CD14-positive monocyte (primary cell): ENCODE measurements around the gene PDCD1. TPM values are rescaled to one million over a fixed set of nuclear protein-coding genes. Genes with fewer than 3 reads are reported as not detected.

Experiments
- DNase-seq, 3 donors: peaks; one replicate each; pipeline ENCODE4 v3.0.0-alpha.2; 2011 to 2022
- H2AFZ ChIP-seq: 2 replicates; pipeline ENCODE4 v1.6.0; 2012; ENCODE audit warnings: mild to moderate bottlenecking, low read depth, low read length, inconsistent platforms; ENCODE audit not compliant: insufficient read depth, poor library complexity, severe bottlenecking
- H3K27ac ChIP-seq, 2 donors: 1 replicate in 1 of 2; 2 replicates in 1 of 2; pipeline ENCODE4 v1.5.1; 2012 to 2013; ENCODE audit warnings: low read length in 2 of 2, control low read depth in 1 of 2, inconsistent platforms in 1 of 2, low read depth in 1 of 2, mild to moderate bottlenecking in 1 of 2
- H3K27me3 ChIP-seq, 2 donors: one replicate each; pipeline versions ENCODE4 v1.6.0 to v1.6.1; 2011 to 2013; ENCODE audit warnings: low read length in 2 of 2; ENCODE audit not compliant: control insufficient read depth in 2 of 2, insufficient read depth in 2 of 2
- H3K36me3 ChIP-seq, 2 donors: replicated peaks in 1 of 2; 1 replicate in 1 of 2; 2 replicates in 1 of 2; pipeline versions ENCODE4 v1.5.1 to v1.6.1; 2012 to 2013; ENCODE audit warnings: low read length in 2 of 2, control low read depth in 1 of 2, inconsistent platforms in 1 of 2, mild to moderate bottlenecking in 1 of 2; ENCODE audit not compliant: insufficient read depth in 2 of 2, control insufficient read depth in 1 of 2
- H3K4me1 ChIP-seq, 2 donors: 1 replicate in 1 of 2; 2 replicates in 1 of 2; pipeline versions ENCODE4 v1.5.1 to v1.6.1; 2012 to 2013; ENCODE audit warnings: low read length in 2 of 2, control low read depth in 1 of 2, inconsistent platforms in 1 of 2, mild to moderate bottlenecking in 1 of 2, moderate library complexity in 1 of 2; ENCODE audit not compliant: insufficient read depth in 2 of 2, control insufficient read depth in 1 of 2
- H3K4me2 ChIP-seq: replicated peaks from 2 replicates; pipeline ENCODE3; 2012; ENCODE audit warnings: low read length, moderate library complexity, mild to moderate bottlenecking; ENCODE audit not compliant: poor library complexity, severe bottlenecking; ENCODE audit errors: extremely low read depth
- H3K4me3 ChIP-seq, 3 experiments: fragments of 200-600 bp in 1 of 3; sonication (generic) in 1 of 3; replicated peaks in 1 of 3; 1 replicate in 2 of 3; 2 replicates in 1 of 3; pipeline ENCODE4 v1.5.1; 2011 to 2013; ENCODE audit warnings: low read length in 3 of 3, mild to moderate bottlenecking in 3 of 3, control low read depth in 2 of 3, low read depth in 2 of 3, inconsistent platforms in 1 of 3, moderate library complexity in 1 of 3
- H3K79me2 ChIP-seq: 2 replicates; pipeline ENCODE4 v1.6.0; 2012; ENCODE audit warnings: mild to moderate bottlenecking, control low read depth, inconsistent platforms, low read length, moderate library complexity; ENCODE audit not compliant: insufficient read depth
- H3K9ac ChIP-seq: 2 replicates; pipeline ENCODE4 v1.6.0; 2017; ENCODE audit warnings: low read length, mild to moderate bottlenecking; ENCODE audit not compliant: insufficient read depth, poor library complexity, severe bottlenecking
- H3K9me3 ChIP-seq, 2 donors: replicated peaks in 1 of 2; 1 replicate in 1 of 2; 2 replicates in 1 of 2; pipeline versions ENCODE4 v1.5.1 to v1.6.1; 2012 to 2013; ENCODE audit warnings: low read length in 2 of 2, control low read depth in 1 of 2; ENCODE audit not compliant: control insufficient read depth in 1 of 2, insufficient read depth in 1 of 2
- H4K20me1 ChIP-seq: 2 replicates; pipeline ENCODE4 v1.6.0; 2012; ENCODE audit warnings: mild to moderate bottlenecking, low read length, control low read depth, moderate library complexity; ENCODE audit not compliant: insufficient read depth
- H3K27ac Mint-ChIP-seq, 7 donors: one replicate each; pipeline ENCODE4 v1.8.0; 2020; ENCODE audit warnings: mild to moderate bottlenecking in 7 of 7, mixed read lengths in 7 of 7, moderate library complexity in 6 of 7, inconsistent platforms in 2 of 7
- H3K27me3 Mint-ChIP-seq, 3 donors: one replicate each; pipeline ENCODE4 v1.8.0; 2021 to 2022; ENCODE audit warnings: low read depth in 3 of 3, mild to moderate bottlenecking in 3 of 3, mixed read lengths in 3 of 3, moderate library complexity in 3 of 3, inconsistent platforms in 1 of 3
- H3K36me3 Mint-ChIP-seq, 2 donors: one replicate each; pipeline ENCODE4 v1.8.0; 2020; ENCODE audit warnings: mixed read lengths in 2 of 2, inconsistent platforms in 1 of 2, mild to moderate bottlenecking in 1 of 2
- H3K4me1 Mint-ChIP-seq: one replicate; pipeline ENCODE4 v1.8.0; 2020; ENCODE audit warnings: mild to moderate bottlenecking, mixed read lengths
- H3K4me3 Mint-ChIP-seq, 2 donors: one replicate each; pipeline ENCODE4 v1.8.0; 2020; ENCODE audit warnings: mild to moderate bottlenecking in 2 of 2, mixed read lengths in 2 of 2, moderate library complexity in 1 of 2
- H3K9me3 Mint-ChIP-seq, 7 donors: one replicate each; pipeline ENCODE4 v1.8.0; 2020 to 2022; ENCODE audit warnings: mixed read lengths in 7 of 7, mild to moderate bottlenecking in 6 of 7, moderate library complexity in 6 of 7, inconsistent platforms in 2 of 7
- WGBS: methylation state at CpG from one replicate; pipeline ENCODE4 v1.1.5; 2013; ENCODE audit warnings: missing lambda C conversion rate; ENCODE audit not compliant: insufficient coverage; 5-methylcytosine and 5-hydroxymethylcytosine counted together
- intact Hi-C, 2 donors: fragments of 100-400 bp; cut with micrococcal nuclease; formaldehyde crosslinking; loops; one replicate each; pipeline versions ENCODE4 v1.15.0 to v1.15.1; 2023
- polyA plus RNA-seq, 3 donors: library from polyadenylated mRNA; depleted of rRNA in 1 of 3; unstranded in 2 of 3; stranded (reverse) in 1 of 3; fragments of 300-500 nt in 2 of 3; fragments of >200 nt in 1 of 3; fragmentation: Illumina TruSeq in 2 of 3; gene quantifications; 1 replicate in 2 of 3; 2 replicates in 1 of 3; pipeline ENCODE4 v1.2.3, GENCODE V29; 2012 to 2021
- TF ChIP-seq, protein P1 (sequence below): fragments of 200-600 bp; IDR thresholded peaks from one replicate; pipeline ENCODE4 v1.8.0; 2022; ENCODE audit warnings: antibody characterized with exemption, mild to moderate bottlenecking

The PDCD1 gene
- polyA plus RNA-seq, 3 donors, result 0.08 TPM; not detected in 2

DNA sequence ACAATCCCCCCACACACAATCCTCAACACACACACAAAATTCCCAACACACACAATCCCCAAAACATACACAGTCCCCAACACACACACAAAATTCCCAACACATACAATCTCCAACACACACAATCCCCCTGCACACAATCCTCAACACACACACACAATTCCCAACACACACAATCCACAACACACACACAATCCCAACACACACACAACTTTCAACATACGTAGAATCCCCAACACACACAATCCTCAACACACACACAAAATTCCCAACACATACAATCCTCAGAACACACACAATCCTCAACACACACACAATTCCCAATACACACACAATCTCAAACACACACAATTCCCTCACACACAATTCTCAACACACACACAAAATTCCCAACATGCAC lies 2.6 kb upstream of the PDCD1 start:
- no peak overlapping the region for H3K9ac ChIP-seq
- peak overlapping the region in 1 of 7 donors; percentile 0 for H3K27ac Mint-ChIP-seq
- peaks cover 0 to 34% of the 10 kb centered on the region in 2 donors for H3K27me3 ChIP-seq
- H3K9me3 ChIP-seq, result peaks cover 0 to 11% of the 10 kb centered on the region in 2 donors
- no peak overlapping the region for H3K4me3 ChIP-seq
- peaks cover 29 to 49% (median 37%) of the 10 kb centered on the region in 3 donors for H3K27me3 Mint-ChIP-seq
- TF ChIP-seq, protein P1, sequence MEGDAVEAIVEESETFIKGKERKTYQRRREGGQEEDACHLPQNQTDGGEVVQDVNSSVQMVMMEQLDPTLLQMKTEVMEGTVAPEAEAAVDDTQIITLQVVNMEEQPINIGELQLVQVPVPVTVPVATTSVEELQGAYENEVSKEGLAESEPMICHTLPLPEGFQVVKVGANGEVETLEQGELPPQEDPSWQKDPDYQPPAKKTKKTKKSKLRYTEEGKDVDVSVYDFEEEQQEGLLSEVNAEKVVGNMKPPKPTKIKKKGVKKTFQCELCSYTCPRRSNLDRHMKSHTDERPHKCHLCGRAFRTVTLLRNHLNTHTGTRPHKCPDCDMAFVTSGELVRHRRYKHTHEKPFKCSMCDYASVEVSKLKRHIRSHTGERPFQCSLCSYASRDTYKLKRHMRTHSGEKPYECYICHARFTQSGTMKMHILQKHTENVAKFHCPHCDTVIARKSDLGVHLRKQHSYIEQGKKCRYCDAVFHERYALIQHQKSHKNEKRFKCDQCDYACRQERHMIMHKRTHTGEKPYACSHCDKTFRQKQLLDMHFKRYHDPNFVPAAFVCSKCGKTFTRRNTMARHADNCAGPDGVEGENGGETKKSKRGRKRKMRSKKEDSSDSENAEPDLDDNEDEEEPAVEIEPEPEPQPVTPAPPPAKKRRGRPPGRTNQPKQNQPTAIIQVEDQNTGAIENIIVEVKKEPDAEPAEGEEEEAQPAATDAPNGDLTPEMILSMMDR, result no peak
- no peaks in the 10 kb centered on the region for H3K36me3 ChIP-seq
- no peaks in the 10 kb centered on the region for H3K79me2 ChIP-seq
- no peak overlapping the region for H2AFZ ChIP-seq
- peaks cover 2 to 18% (median 8%) of the 10 kb centered on the region in 7 donors for H3K9me3 Mint-ChIP-seq
- no peak overlapping the region for H3K4me3 Mint-ChIP-seq
- H3K4me1 ChIP-seq, result peaks cover 0 to 9% of the 10 kb centered on the region in 2 donors
- peaks cover 0 to 2% of the 10 kb centered on the region in 2 donors for H3K36me3 Mint-ChIP-seq
- DNase-seq, result no peak
- 100% methylated on average over 1 of the region's 1 CpG for WGBS
- intact Hi-C loops, result no loop called here
- no peak overlapping the region for H3K4me2 ChIP-seq
- peaks cover 12% of the 10 kb centered on the region for H3K4me1 Mint-ChIP-seq
- no peak overlapping the region for H3K27ac ChIP-seq
- H4K20me1 ChIP-seq, result no peaks in the 10 kb centered on the region

GRCh38 chr2:241860184-241861078 lies 1.7 kb upstream of the PDCD1 start:
- no peak overlapping the region for H3K4me3 ChIP-seq
- TF ChIP-seq, protein P1, result no peak
- H3K4me1 ChIP-seq, result peaks cover 0 to 9% of the 10 kb centered on the region in 2 donors
- H3K27me3 ChIP-seq, result peaks cover 0 to 27% of the 10 kb centered on the region in 2 donors
- H3K27ac ChIP-seq, result no peak overlapping the region
- H3K36me3 ChIP-seq, result no peaks in the 10 kb centered on the region
- intact Hi-C loops, result no loop called here
- no peak overlapping the region for H2AFZ ChIP-seq
- no peak overlapping the region for H3K4me2 ChIP-seq
- Mint-ChIP-seq H3K4me1 (peaks cover 12% of the 10 kb centered on the region), H3K36me3 (no peaks in the 10 kb centered on the region), H3K27ac (no peak overlapping the region), H3K4me3 (no peak overlapping the region), H3K27me3 (peaks cover 21 to 44% (median 30%) of the 10 kb centered on the region in 3 donors), H3K9me3 (peaks cover 0 to 17% (median 8%) of the 10 kb centered on the region in 7 donors)
- H4K20me1 ChIP-seq, result no peaks in the 10 kb centered on the region
- peaks cover 0 to 11% of the 10 kb centered on the region in 2 donors for H3K9me3 ChIP-seq
- H3K9ac ChIP-seq, result no peak overlapping the region
- WGBS, result 96% methylated on average over 6 of the region's 10 CpGs
- no peak for DNase-seq
- no peaks in the 10 kb centered on the region for H3K79me2 ChIP-seq
